HG03280 (cell line): ENCODE measurements around the gene HGS.
"Not testable (repeated sequence)": the region's sequence is repeated elsewhere in the genome, so short reads cannot be mapped to it uniquely, and the experiment has no call there.

Source experiments
- ATAC-seq: cut with Tn5 transposase; IDR thresholded peaks from one replicate; pipeline ENCODE4 v1.9.1; 2021; ENCODE audit warnings: mild to moderate bottlenecking, moderate library complexity; ENCODE audit not compliant: unreplicated experiment

HGS gene

GRCh38 chr17:81717049-81717765 lies 33.4 kb downstream of the HGS start:
- ATAC-seq, result no peak

GRCh38 chr17:81717766-81718089 lies 33.9 kb downstream of the HGS start:
- ATAC-seq, result no peak

- no peak for ATAC-seq
Observed at GRCh38 chr17:81719410-81720266, 35.8 kb downstream of the HGS start.

DNA sequence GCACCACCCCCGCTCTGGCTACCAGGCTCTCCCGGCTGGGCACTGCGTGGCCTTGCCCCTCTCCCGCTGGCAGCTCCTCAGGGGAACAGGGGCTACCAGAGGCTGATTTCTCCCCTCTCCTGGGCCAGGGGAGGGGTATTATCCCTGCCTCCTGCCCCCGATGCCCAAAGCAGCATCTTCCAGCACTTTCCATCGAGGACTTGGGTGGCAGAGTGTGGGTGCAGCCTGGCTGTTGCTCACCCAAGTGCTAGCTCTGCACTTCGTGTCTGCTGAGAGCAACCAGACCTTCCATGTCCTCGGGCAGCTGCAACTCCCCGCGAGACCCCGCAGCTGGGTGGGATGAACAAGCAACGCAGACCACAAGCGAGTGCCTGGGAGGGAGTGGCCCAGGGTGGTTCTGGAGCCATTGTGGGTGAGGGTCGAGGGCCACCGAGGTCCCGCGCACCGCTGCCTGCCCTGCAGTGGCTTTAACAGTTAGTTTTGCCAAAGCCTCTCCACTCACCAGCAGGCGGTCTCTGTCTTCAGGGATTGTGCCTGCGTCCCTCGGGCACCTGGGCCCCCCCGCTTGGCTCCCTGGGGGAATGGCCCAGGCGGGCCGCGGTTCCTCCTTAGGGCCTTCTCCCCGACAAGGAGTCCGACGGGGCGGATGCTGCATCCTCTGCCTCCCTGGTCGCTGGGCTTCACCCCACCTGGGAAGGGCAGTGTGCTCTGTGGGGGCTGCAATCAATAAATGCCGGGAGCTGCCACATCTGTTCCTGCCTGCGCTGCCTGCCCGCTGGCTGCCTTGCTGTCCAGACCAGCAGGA lies 36.7 kb downstream of the HGS start:
- ATAC-seq, result no peak

GRCh38 chr17:81722184-81723120 lies 38.6 kb downstream of the HGS start:
- ATAC-seq, result no peak

- ATAC-seq, result no peak
Observed at GRCh38 chr17:81723651-81724209, 39.9 kb downstream of the HGS start.

DNA sequence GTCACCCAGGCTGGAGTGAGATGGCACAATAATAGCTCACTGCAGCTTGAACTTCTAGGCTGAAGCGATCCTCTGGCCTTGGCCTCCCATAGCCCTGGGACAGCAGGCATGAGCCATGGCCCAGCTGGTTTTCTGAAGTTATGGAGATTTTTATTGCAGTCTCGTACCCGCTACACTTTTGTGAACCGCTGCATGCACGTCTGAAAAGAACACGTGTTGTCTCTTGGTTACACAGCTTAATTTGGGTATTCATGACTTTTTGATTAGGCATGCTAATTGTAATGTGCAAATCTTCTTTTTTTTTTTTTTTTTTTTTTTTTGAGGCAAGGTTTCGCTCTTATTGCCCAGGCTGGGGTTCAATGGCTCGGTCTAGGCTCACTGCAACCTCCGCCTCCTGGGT lies 41.6 kb downstream of the HGS start:
- no peak for ATAC-seq

- no peak for ATAC-seq
Observed at GRCh38 chr17:81726004-81726403, 42.2 kb downstream of the HGS start.

- no peak for ATAC-seq
Observed at GRCh38 chr17:81727324-81728031, 43.7 kb downstream of the HGS start.

- ATAC-seq, result no peak
Observed at GRCh38 chr17:81733507-81734404, 49.9 kb downstream of the HGS start.

DNA sequence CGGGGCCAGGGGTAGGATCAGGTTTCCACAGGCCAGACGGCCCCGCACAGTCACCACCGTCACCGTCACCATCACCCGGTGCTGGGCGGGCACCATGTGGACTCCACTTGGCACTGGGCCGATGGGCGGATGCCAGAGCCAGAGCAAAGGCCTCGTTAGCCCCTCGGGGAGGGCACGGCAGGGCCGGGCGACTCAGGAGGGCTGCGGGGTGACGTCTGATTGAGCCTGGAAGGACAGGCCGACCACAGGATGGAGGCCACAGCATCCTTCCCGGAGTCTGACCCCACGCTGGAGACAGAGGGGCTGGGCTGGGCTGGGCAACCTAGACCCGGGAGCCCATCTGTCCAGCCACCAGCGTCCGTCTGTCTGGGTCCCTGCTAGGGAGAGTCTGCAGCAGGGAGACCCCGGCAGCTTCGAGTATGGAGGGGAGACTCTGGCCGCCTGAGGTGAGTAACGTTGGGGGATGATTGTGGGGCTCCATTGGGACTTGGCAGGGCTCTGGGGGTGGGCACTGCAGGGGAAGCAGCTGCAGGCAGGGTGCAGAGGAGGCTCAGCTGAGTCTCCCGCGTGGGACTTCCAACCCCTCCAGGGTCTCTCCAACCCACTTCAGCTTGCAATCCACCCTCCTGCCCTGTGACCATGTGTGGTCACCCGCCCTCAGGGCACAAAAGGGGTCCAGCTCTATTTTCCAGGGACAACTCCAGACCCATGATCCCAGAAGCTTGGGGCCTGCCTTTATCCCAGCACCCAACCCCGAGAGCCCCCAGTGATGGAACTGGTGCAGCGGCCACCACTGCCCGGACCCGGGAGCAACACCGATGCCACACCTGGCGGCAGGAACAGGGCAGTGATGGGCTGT lies 50.8 kb downstream of the HGS start:
- ATAC-seq, result no peak

GRCh38 chr17:81735264-81736102 lies 51.7 kb downstream of the HGS start:
- no peak for ATAC-seq

DNA sequence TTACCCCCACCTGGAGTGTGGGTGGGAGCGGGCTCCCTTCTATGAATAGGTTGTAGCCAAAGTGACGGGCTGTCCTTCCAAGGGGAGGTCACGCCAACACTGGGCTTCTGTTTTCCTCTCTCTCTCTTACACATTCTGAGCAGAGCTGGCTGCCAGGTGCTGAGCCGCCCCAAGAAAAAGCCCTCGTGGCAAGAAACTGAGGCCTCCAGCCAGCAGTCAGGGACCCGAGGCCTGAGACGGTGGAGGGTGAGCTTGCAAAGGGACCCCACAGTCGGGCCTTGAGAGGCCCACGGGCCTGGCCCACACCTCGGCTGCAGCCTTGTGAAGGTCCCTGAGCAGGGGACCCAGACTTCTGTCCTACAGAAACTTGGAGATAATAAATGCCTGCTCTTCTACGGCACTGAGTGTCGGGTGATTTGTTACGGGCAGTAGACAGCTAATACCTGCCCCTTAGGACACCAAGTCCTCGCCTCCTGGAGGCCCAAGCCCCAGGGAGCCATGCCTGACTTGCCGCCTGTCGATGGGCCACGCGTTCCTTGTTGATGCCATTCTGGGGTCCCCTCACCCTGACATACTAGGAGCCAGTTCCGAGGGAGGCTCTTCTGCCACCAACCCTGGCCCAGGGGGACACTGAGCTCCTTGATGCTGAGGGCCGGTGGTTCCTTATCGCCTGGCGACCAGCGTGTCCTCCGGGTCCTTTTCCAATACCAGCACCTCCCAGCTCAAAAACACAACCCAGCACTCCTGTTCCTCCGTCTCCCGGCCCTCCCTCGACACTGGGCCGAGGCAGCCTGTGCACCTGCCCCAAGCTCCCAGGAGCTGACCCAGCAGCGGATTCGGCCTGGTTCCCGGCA lies 54.4 kb downstream of the HGS start:
- no peak for ATAC-seq

- no peak for ATAC-seq
Observed at GRCh38 chr17:81738801-81739393, 55.1 kb downstream of the HGS start.

DNA sequence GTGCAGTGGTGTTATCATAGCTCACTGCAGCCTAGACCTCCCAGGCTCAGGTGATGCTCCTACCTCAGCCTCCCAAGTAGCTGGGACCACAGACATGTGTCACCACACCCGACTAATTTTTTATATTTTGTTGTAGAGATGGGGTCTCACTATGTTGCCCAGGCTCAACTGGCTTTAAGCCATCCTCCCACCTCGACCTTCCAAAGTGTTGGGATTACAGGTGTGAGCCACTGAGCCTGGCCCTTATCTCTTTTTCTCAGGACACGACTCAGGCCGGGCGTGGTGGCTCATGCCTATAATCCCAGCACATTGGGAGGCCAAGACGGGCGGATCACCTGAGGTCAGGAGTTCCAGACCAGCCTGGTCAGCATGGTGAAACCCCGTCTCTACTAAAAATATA lies 55.8 kb downstream of the HGS start:
- not testable (repeated sequence) for ATAC-seq
